Tibial artery (tissue), 4 donors: ENCODE results near the gene SHOX.

Source experiments
- DNase-seq, 2 donors: peaks; one replicate each; pipeline ENCODE4 v3.0.0-alpha.2; 2019
- H3K27ac ChIP-seq, 2 donors: fragments of 200-600 bp; sonication (generic) in 1 of 2; 1 replicate in 1 of 2; 2 replicates in 1 of 2; pipeline ENCODE4 v1.5.1; 2018 to 2019; ENCODE audit warnings: mild to moderate bottlenecking in 1 of 2
- H3K27me3 ChIP-seq, 2 donors: fragments of 200-600 bp; sonication (generic) in 1 of 2; one replicate each; pipeline versions ENCODE4 v1.5.1 to v1.6.0; 2016 to 2019
- H3K36me3 ChIP-seq, 3 donors: fragments of 200-600 bp; sonication (generic) in 2 of 3; one replicate each; pipeline ENCODE4 v1.5.1; 2016 to 2019; ENCODE audit warnings: mild to moderate bottlenecking in 2 of 3
- H3K4me1 ChIP-seq, 4 donors: fragments of 200-600 bp; sonication (generic) in 2 of 4; 1 replicate in 3 of 4; 2 replicates in 1 of 4; pipeline ENCODE4 v1.5.1; 2016 to 2019
- H3K4me3 ChIP-seq, 2 donors: fragments of 200-600 bp; sonication (generic) in 1 of 2; 1 replicate in 1 of 2; 2 replicates in 1 of 2; pipeline ENCODE4 v1.5.1; 2018 to 2019; ENCODE audit warnings: mild to moderate bottlenecking in 2 of 2
- H3K9me3 ChIP-seq, 3 donors: fragments of 200-600 bp; sonication (generic) in 1 of 3; one replicate each; pipeline ENCODE4 v1.5.1; 2016 to 2019
- intact Hi-C: fragments of 100-400 bp; cut with DNase I; formaldehyde crosslinking; loops from one replicate; pipeline ENCODE4 v1.15.0; 2023; ENCODE audit warnings: low total_unique reads
- TF ChIP-seq, protein P1 (sequence below), 2 experiments: fragments of 200-600 bp in 1 of 2; fragments of 450-650 bp in 1 of 2; IDR thresholded peaks; one replicate each; pipeline ENCODE4 v1.5.1; 2017 to 2019; ENCODE audit warnings: antibody characterized with exemption in 2 of 2, mild to moderate bottlenecking in 1 of 2, moderate library complexity in 1 of 2

SHOX gene

DNA sequence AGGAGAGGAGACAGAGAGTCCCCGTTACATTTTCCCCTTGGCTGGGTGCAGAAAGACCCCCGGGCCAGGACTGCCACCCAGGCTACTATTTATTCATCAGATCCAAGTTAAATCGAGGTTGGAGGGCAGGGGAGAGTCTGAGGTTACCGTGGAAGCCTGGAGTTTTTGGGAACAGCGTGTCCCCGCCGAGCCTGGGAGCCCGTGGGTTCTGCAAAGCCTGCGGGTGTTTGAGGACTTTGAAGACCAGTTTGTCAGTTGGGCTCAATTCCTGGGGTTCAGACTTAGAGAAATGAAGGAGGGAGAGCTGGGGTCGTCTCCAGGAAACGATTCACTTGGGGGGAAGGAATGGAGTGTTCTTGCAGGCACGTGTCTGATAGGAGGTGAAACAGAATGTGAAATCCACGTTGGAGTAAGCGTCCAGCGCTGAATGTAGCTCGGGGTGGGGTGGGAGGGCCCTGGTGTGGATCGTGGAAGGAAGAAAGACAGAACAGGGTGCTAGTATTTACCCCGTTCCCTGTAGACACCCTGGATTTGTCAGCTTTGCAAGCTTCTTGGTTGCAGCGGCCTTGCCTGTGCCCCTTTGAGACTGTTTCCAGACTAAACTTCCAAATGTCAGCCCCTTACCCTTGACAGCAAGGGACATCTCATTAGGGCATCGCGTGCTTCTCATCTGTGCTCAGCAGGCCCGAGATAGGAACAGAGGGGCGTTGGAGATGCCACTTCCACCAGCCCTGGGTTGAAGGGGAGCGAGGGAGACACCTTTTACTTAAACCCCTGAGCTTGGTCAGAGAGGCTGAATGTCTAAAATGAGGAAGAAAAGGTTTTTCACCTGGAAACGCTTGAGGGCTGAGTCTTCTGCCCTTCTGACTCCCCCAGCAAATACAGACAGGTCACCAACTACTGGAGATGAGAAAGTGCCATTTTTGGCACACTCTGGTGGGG is 2.7 kb downstream of the SHOX start:
- H3K9me3 ChIP-seq = no peaks in the 10 kb centered on the region
- no peaks in the 10 kb centered on the region for H3K36me3 ChIP-seq
- TF ChIP-seq, protein P1, sequence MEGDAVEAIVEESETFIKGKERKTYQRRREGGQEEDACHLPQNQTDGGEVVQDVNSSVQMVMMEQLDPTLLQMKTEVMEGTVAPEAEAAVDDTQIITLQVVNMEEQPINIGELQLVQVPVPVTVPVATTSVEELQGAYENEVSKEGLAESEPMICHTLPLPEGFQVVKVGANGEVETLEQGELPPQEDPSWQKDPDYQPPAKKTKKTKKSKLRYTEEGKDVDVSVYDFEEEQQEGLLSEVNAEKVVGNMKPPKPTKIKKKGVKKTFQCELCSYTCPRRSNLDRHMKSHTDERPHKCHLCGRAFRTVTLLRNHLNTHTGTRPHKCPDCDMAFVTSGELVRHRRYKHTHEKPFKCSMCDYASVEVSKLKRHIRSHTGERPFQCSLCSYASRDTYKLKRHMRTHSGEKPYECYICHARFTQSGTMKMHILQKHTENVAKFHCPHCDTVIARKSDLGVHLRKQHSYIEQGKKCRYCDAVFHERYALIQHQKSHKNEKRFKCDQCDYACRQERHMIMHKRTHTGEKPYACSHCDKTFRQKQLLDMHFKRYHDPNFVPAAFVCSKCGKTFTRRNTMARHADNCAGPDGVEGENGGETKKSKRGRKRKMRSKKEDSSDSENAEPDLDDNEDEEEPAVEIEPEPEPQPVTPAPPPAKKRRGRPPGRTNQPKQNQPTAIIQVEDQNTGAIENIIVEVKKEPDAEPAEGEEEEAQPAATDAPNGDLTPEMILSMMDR (IDR thresholded peaks at IDR 0.05) = no peak
- peaks cover 0 to 3% (median 0%) of the 10 kb centered on the region in 4 donors for H3K4me1 ChIP-seq
- H3K27me3 ChIP-seq = peaks cover 0 to 82% of the 10 kb centered on the region in 2 donors
- intact Hi-C loops = no loop called here
- H3K27ac ChIP-seq = no peak overlapping the region
- peak overlapping the region in 1 of 2 donors; percentile 35 for H3K4me3 ChIP-seq
- no peak for DNase-seq

DNA sequence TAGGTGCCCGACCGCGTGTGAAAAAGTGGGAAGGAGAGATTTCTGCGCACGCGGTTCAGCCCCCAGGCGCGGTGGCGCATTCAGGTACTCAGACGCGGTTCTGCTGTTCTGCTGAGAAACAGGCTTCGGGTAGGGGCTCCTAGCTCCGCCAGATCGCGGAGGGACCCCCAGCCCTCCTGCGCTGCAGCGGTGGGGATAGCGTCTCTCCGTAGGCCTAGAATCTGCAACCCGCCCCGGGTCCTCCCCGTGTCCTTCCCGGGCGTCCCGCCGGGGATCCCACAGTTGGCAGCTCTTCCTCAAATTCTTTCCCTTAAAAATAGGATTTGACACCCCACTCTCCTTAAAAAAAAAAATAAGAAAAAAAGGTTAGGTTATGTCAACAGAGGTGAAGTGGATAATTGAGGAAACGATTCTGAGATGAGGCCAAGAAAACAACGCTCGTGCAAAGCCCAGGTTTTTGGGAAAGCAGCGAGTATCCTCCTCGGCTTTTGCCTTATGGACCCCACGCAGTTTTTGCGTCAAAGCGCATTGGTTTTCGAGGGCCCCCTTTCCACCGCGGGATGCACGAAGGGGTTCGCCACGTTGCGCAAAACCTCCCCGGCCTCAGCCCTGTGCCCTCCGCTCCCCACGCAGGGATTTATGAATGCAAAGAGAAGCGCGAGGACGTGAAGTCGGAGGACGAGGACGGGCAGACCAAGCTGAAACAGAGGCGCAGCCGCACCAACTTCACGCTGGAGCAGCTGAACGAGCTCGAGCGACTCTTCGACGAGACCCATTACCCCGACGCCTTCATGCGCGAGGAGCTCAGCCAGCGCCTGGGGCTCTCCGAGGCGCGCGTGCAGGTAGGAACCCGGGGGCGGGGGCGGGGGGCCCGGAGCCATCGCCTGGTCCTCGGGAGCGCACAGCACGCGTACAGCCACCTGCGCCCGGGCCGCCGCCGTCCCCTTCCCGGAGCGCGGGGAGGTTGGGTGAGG is 3.7 kb downstream of the SHOX start:
- Histone ChIP-seq H3K36me3 (no peaks in the 10 kb centered on the region), H3K9me3 (no peaks in the 10 kb centered on the region), H3K4me3 (no peak overlapping the region), H3K27ac (no peak overlapping the region), H3K4me1 (peaks cover 0 to 3% (median 0%) of the 10 kb centered on the region in 4 donors), H3K27me3 (peaks cover 0 to 88% of the 10 kb centered on the region in 2 donors)
- TF ChIP-seq, protein P1 (IDR thresholded peaks at IDR 0.05) = no peak
- no peak for DNase-seq
- intact Hi-C loops = no loop called here

DNA sequence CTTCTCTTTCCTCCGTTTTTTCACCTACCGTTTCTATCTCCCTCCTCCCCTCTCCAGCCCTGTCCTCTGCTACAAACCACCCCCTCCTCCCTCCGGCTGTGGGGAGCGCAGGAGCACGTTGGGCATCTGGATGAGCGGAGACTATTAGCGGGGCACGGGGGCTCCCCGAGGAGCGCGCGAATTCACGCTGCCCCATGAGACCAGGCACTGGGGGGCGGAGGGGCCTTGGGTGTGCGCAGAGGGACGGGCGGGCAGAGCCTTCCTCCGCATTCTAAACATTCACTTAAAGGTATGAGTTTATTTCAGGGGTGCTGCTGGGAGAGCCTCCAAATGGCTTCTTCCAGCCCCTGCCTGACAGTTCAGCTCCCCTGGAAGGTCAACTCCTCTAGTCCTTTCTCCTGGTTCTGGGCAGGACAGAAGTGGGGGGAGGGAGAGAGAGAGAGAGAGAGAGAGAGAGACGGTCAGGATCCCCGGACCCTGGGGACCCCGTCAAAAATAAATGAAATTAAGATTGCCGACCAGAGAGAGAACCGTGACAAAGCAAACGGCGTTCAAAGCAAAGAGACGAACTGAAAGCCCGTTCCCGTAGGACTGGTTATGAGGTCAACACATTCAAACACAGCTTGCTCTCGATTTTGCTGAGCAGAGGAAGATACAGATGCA is 5.0 kb downstream of the SHOX start:
- H3K4me3 ChIP-seq = no peak overlapping the region
- H3K27ac ChIP-seq = no peak overlapping the region
- H3K36me3 ChIP-seq = no peaks in the 10 kb centered on the region
- DNase-seq = no peak
- intact Hi-C loops = no loop called here
- H3K4me1 ChIP-seq = peaks cover 0 to 3% (median 0%) of the 10 kb centered on the region in 4 donors
- no peaks in the 10 kb centered on the region for H3K9me3 ChIP-seq
- H3K27me3 ChIP-seq = peaks cover 0 to 82% of the 10 kb centered on the region in 2 donors
- TF ChIP-seq, protein P1 (IDR thresholded peaks at IDR 0.05) = no peak

DNA sequence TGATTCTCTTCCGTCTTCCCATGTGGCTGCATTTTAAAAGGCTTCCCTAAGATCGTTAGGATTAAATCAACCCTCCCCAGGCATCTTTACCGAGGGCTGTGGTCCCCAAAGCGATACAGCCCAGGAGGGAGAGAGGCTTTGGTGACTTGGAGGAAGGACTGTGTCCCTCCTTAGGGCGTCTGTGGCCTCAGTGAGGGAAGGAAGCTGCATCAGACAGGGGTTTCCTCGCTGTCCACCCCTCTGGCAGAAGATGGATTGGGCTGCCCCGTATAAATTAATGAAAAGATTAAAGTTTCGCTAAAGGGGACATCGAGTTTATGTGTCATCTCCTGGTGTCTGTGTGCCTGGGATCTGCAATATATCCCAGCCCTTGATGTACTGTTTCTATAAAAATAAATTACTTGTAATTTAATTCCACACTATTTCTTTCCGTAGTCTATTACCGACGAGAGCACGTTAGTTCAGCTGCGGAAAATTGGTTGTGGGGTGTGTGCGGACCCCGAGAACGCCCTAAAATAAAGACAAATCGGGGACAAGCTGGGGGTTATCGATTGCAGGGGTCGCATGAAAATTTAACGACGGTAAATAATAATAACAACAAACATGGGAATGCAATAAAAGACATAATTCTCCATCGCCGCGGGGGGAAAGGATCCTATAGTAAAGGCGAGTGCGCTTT is 6.5 kb downstream of the SHOX start:
- H3K9me3 ChIP-seq = no peaks in the 10 kb centered on the region
- peaks cover 0 to 81% of the 10 kb centered on the region in 2 donors for H3K27me3 ChIP-seq
- TF ChIP-seq, protein P1 (IDR thresholded peaks at IDR 0.05) = no peak
- no peak for DNase-seq
- no peak overlapping the region for H3K4me3 ChIP-seq
- no peaks in the 10 kb centered on the region for H3K36me3 ChIP-seq
- intact Hi-C loops = no loop called here
- H3K27ac ChIP-seq = no peak overlapping the region
- no peaks in the 10 kb centered on the region for H3K4me1 ChIP-seq
